Measurements from ENCODE around the gene PTPRD. TPM values are rescaled to one million over a fixed set of nuclear protein-coding genes. Genes with fewer than 3 reads are reported as not detected.

PTPRD gene
- total RNA-seq, 2 donors from 2014 or later: 19.6 to 101 TPM

- no peak for TF ChIP-seq CTCF (IDR thresholded peaks at IDR 0.05)
- DNase-seq (ENCODE audit: low spot score) (no peak), ATAC-seq (ENCODE audit: insufficient number of reproducible peaks, low FRiP score, low read depth) (no peak)
- H3K9me3 ChIP-seq: no peaks in the 10 kb centered on the region
- H3K36me3 ChIP-seq: no peaks in the 10 kb centered on the region
- no peaks in the 10 kb centered on the region for H3K4me1 ChIP-seq (ENCODE audit: control insufficient read depth in 1 of 2, low read depth in 2 of 2)
- H3K4me3 ChIP-seq: no peak overlapping the region
- H3K27ac ChIP-seq: no peak overlapping the region
- no peaks in the 10 kb centered on the region for H3K27me3 ChIP-seq (replicated peaks; ENCODE audit: insufficient read depth)
Observed at GRCh38 chr9:10443868-10444204, 169.0 kb downstream of the PTPRD start.

DNA sequence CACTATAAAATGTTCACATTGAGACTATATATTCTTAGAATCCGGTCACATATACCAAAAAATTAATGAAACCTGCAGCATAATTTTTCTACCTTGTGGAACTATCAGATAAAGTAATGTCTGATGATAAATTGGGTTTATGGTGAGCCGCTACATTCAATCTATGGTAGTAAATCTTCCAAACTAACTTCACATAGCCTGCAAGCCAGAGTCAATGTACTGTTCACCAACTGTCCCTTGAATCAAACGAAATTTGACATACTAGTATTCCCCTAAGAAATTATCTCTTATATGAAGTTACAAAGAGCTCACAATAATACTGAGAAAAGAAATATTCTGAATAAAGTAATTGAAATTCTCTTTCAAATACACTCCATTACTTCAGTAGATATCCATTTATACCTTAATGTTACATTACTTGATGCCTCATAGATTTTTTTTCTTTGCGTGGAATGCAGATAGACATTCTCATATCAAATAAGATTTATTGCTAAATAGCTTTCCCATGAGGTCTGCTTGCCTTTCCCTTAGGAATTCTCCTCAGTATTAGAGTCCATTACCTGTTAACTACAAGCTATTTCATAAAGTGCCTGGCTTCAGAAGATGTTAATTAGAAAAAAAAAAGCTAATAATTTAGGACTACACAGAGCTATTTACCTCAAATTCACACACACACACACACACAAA is 169.5 kb downstream of the PTPRD start:
- H3K4me1 ChIP-seq (ENCODE audit: control insufficient read depth in 1 of 2, low read depth in 2 of 2): no peaks in the 10 kb centered on the region
- no peak overlapping the region for H3K4me3 ChIP-seq
- H3K36me3 ChIP-seq: no peaks in the 10 kb centered on the region
- H3K27me3 ChIP-seq (replicated peaks; ENCODE audit: insufficient read depth): no peaks in the 10 kb centered on the region
- ATAC-seq (ENCODE audit: insufficient number of reproducible peaks, low FRiP score, low read depth): no peak
- TF ChIP-seq CTCF (IDR thresholded peaks at IDR 0.05): no peak
- no peak overlapping the region for H3K27ac ChIP-seq
- no peak for DNase-seq (ENCODE audit: low spot score)
- no peaks in the 10 kb centered on the region for H3K9me3 ChIP-seq

GRCh38 chr9:10438955-10439354 is 173.8 kb downstream of the PTPRD start:
- no peak overlapping the region for H3K27ac ChIP-seq
- no peak overlapping the region for H3K4me3 ChIP-seq
- DNase-seq (ENCODE audit: low spot score) (no peak), ATAC-seq (ENCODE audit: insufficient number of reproducible peaks, low FRiP score, low read depth) (no peak)
- no peaks in the 10 kb centered on the region for H3K36me3 ChIP-seq
- no peaks in the 10 kb centered on the region for H3K27me3 ChIP-seq (replicated peaks; ENCODE audit: insufficient read depth)
- no peak for TF ChIP-seq CTCF (IDR thresholded peaks at IDR 0.05)
- no peaks in the 10 kb centered on the region for H3K4me1 ChIP-seq (ENCODE audit: control insufficient read depth in 1 of 2, low read depth in 2 of 2)
- H3K9me3 ChIP-seq: no peaks in the 10 kb centered on the region

DNA sequence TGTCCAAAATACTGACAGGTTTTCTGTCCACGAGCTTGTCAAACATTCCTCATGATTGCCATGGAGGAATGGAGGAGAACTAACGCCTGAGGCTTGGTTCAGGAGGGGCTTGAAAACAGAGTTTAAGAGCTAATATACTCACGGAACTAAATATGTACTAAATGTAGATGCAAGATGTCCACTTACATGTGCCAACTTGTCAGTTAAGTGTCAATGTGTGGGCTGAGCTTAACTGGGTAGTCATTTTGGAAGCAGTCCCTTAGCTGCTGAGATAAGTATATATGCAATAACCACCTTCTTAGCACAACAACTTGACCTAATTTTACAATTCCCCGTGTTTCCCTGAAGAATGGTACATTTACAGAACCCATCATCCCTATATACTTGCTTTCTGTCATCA is 176.0 kb downstream of the PTPRD start:
- TF ChIP-seq CTCF (IDR thresholded peaks at IDR 0.05): no peak
- no peaks in the 10 kb centered on the region for H3K36me3 ChIP-seq
- DNase-seq (ENCODE audit: low spot score) (no peak), ATAC-seq (ENCODE audit: insufficient number of reproducible peaks, low FRiP score, low read depth) (no peak)
- no peaks in the 10 kb centered on the region for H3K4me1 ChIP-seq (ENCODE audit: control insufficient read depth in 1 of 2, low read depth in 2 of 2)
- H3K27me3 ChIP-seq (replicated peaks; ENCODE audit: insufficient read depth): no peaks in the 10 kb centered on the region
- no peaks in the 10 kb centered on the region for H3K9me3 ChIP-seq
- no peak overlapping the region for H3K27ac ChIP-seq
- no peak overlapping the region for H3K4me3 ChIP-seq

DNA sequence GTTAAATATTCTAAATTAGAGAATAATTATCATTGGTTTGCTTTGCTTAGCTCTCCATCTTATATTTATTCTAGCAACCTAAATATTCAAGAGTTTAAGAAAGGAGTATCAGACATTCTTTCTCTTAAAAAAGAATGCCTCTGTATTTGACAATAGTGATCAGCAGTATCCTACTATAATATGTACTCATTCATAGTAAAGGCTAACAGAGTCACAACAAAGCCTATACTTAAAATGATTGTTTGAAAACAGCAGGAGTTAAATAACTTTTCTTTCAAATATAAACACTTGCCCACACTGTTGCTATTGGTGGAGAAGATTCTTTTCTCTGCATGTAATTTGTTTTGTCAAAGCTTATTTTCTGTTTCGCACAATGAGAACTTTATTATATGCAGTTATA is 178.4 kb downstream of the PTPRD start:
- H3K4me3 ChIP-seq: no peak overlapping the region
- ATAC-seq (ENCODE audit: insufficient number of reproducible peaks, low FRiP score, low read depth): no peak

More for the DNA sequence above, 178.4 kb downstream of the PTPRD start:
- Histone ChIP-seq H3K27me3 (replicated peaks; ENCODE audit: insufficient read depth) (no peaks in the 10 kb centered on the region), H3K36me3 (no peaks in the 10 kb centered on the region), H3K27ac (no peak overlapping the region), H3K9me3 (no peaks in the 10 kb centered on the region), H3K4me1 (ENCODE audit: control insufficient read depth in 1 of 2, low read depth in 2 of 2) (no peaks in the 10 kb centered on the region)
- no peak for DNase-seq (ENCODE audit: low spot score)
- no peak for TF ChIP-seq CTCF (IDR thresholded peaks at IDR 0.05)
